A172 (cell line): Measurements from ENCODE around the gene GTF2IRD2. TPM values are rescaled to one million over a fixed set of nuclear protein-coding genes. Genes with fewer than 3 reads are reported as not detected.
A peak's percentile ranks its signal among the peaks of the same experiment; 100 is the strongest.
"Not testable (repeated sequence)": the region's sequence is repeated elsewhere in the genome, so short reads cannot be mapped to it uniquely, and the experiment has no call there.

Experiments
- DNase-seq: peaks from one replicate; pipeline ENCODE4 v3.0.0-alpha.2; 2015; ENCODE audit warnings: low spot score
- total RNA-seq: library from RNA; depleted of rRNA; stranded (reverse); fragments of >200 nt; shearing (Covaris generic); gene quantifications from 2 replicates; pipeline ENCODE4 v1.2.3, GENCODE V29; 2014; rRNA removed

GTF2IRD2 gene
- total RNA-seq, 1 experiment from 2014 or later, result 31.9 TPM

DNA sequence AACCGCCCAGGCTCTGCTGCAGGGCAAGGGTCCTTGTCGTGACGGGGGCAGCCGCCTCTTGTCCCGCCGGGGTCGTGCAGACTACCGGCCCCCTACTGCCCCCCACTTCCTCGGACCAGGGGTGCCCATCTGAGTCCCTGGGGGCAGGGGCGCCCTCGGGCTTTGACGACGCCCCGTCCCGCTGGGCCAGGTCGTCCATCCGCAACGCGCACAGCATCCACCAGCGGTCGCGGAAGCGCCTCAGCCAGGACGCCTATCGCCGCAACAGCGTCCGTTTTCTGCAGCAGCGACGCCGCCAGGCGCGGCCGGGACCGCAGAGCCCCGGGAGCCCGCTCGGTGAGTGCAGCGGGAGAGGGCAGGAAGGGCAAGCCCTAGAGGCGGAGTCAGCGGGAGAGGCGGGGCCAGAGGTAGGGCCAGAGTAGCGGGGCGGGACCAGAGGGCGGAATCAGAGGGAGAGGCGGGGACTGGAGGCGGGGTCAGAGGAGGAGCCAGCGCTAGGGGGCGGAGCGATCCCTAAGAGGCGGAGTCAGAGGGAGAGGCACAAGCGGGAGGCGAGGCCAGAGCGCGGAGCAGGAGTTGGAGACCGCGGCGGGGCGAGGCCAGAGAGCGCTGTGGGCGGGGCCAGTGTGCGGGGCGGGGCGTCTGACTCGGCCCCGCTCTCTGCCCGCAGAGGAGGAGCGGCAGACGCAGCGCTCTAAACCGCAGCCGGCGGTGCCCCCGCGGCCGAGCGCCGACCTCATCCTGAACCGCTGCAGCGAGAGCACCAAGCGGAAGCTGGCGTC, 62.8 kb downstream of the GTF2IRD2 start:
- peak; percentile 80 for DNase-seq

DNA sequence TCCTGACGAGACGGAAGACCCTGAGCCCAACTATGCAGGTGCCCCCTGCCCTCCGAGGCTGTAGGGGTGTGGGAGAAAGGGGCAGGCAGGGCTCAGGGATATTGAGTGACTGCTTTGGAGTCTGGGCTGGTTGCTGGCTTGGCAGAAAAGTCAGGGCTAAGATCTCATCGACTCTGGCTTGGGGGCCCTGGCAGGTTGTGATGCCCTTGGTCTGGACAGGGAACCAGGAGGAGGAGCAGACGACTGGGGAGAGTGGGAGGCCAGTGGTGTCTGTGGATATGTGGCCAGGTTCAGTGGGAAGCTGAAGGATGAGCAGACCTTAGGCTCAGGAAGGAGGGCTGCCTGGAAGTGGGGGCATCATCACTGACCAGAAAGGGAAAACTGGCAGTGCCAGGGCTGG, 67.8 kb downstream of the GTF2IRD2 start:
- DNase-seq, result not testable (repeated sequence)

GRCh38 chr7:74781746-74782145, 69.7 kb downstream of the GTF2IRD2 start:
- not testable (repeated sequence) for DNase-seq

GRCh38 chr7:74779053-74779452, 72.4 kb downstream of the GTF2IRD2 start:
- not testable (repeated sequence) for DNase-seq

- DNase-seq, result not testable (repeated sequence)
Measured at GRCh38 chr7:74775111-74775510, 76.3 kb downstream of the GTF2IRD2 start.

DNA sequence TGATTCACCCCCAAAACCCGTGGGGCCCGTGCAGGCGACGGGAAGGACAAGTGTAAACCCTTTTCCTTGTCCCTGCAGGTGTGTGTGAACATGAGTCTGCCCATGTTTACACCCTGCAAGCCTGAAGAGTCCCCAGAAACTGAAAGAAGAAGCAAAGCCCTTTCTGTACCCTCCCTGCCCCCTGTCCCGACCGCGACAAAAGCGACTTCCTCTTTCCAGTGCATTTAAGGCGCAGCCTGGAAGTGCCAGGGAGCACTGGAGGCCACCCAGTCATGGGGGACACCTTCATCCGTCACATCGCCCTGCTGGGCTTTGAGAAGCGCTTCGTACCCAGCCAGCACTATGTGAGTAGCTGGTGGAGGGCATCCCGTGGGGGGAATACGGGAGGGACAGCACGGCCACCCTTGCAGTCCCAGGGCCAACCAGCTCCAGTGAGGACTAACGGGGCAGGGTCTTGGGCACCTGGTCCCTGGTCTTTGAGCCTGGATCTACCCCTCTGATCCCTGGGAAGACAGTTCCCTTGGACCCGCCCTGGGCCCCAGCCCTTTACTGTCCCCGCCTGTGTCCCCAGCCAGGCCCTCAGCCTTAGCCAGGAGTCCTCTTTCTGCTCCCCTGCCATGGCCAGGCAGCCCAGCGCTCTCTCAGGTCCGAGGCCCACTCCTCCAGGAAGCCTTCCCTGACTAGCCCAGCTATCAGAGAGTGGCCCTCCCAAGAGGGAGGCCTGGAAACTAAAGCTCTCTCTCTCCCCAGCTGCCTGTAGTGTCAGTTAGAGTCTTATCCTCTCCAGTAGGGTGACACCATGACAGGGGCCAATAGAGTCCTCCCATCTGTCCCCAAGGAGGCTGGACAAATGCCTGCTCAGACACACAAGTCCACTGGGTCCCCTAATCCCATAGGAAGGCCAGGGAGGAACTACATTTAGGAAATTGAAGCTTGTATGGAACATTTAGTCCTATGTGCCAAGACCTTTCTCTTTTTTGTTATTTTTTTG, 77.3 kb downstream of the GTF2IRD2 start, which contains the start of gene NCF1:
TSS of gene NCF1 (plus strand) at position 252 of the 991 bp plus-strand sequence. CDS start at position 273, 21 bp downstream.
- not testable (repeated sequence) for DNase-seq

GRCh38 chr7:74772093-74772492, 79.3 kb downstream of the GTF2IRD2 start:
- DNase-seq, result not testable (repeated sequence)

- DNase-seq, result not testable (repeated sequence)
Measured at GRCh38 chr7:74770062-74770461, 81.3 kb downstream of the GTF2IRD2 start.

- DNase-seq, result not testable (repeated sequence)
Measured at GRCh38 chr7:74766991-74767390, 84.4 kb downstream of the GTF2IRD2 start.

DNA sequence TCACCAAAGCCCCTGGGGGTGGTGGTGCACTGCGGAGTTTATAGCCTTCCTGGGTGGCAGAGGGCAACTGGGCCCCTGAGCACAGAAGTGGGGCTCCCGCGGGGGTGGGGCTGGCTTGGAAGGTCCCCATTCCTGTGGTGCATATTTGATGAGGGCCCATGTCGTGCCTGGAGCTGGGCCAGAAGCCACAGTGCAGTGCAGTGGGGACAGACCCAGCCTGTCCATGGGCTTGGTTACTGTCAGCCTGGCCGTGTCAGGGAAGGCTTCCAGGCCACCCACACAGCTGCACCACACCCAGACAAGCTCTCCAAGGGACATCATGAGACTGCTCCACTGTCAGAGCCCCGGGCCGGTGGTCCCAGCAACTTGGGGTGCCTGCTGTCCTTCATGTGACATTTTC, 84.9 kb downstream of the GTF2IRD2 start:
- DNase-seq, result not testable (repeated sequence)

DNA sequence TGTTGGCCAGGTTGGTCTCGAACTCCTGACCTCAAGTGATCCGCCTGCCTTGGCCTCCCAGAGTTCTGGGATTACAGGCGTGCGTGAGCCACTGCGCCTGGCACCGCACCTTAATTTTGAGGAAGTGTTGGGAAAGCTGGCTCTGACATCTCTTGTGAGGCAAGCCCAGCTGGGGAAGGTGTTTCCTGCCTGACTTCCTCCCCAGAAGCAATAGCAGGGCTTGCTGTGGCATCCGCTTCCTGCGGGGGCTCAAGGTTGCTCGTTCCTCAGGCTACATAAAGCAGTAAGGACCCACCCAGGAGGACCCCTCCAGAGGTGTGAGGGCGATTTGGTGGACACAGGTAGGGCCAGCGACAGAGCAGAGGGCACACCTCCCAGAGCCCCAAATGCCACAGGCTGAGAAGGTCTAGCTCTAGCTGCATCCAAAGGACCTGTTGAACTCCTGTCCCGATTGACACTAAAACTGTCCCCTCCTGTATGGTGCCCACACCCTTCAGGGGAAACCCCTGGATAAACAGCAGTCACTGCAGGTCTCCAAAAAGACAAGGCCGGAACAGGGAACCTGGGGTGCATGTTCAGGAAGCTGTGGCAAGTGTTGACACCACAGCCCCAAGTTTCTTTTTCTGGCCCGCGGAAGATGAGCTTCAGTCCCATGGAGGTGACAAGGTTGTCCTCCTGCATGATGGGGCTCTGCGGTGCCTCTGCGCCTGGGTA, 86.0 kb downstream of the GTF2IRD2 start:
- not testable (repeated sequence) for DNase-seq

DNA sequence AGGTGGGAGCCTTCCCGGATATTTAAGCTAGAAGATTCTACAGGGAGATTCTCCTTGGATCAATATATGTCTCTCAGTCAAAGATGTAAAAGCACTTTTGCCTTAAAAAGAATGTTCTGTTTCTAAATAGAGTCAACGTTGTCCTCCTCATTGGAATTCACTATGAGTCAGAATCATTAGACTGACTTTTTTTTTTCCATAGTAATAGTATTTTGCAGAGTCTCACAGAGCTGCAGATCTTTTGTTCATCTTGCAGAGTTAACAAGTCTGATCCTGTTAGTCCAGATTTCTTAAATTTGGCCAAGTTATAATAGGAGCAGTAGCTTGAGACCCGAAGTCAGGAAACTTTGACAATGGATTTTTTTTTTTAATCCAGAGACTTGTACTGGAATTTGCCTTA, 92.4 kb downstream of the GTF2IRD2 start:
- not testable (repeated sequence) for DNase-seq

- not testable (repeated sequence) for DNase-seq
Measured at GRCh38 chr7:74758268-74758667, 93.1 kb downstream of the GTF2IRD2 start.

DNA sequence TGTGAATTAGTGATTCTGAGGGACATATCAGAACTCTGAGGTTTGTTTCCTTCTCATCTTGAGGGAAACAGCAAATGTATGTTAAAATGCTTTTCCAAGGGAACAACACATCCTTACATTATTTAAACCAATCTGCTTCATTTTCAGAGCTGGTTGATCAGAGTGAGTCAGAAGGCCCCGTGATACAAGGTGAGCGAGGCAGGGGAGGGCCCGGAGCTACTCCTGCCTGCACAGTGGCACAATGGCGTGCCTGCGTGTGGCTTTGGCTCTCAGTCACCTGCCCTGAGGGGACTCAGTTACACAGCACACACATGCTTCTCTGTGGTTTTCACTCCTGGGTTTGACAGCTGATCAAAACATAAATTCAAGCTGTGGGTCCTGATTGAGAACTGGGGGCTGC, 94.7 kb downstream of the GTF2IRD2 start:
- DNase-seq, result not testable (repeated sequence)

DNA sequence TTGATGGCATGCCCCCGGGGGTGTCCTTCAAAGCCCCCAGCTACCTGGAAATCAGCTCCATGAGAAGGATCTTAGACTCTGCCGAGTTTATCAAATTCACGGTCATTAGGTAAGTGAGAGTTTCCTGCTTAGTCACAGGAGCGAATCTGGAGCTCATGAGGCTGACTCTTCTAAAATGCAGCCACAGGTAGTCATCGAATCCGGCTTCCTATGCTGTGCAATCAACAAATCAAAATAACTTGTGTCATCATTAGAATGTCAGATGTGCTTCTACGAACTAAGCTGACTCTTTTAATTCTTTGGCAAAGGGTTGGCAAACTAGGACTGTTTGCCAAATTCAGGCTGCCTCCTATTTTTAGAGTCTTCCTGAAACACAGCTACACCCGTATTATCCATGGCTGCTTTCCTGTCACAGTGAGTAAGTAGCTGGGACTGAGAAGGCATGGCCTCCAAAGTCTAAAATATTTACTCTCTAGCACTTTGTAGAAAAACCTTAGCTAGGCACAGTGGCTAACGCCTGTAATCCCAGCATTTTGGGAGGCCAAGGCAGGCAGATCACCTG, 97.4 kb downstream of the GTF2IRD2 start:
- not testable (repeated sequence) for DNase-seq

Other genes starting within 250 kb of the GTF2IRD2 start
- gene GTF2I, start 193.9 kb downstream of the GTF2IRD2 start, total RNA-seq, result 178 and 188 TPM in 2 replicates
- gene NCF1, start 77.6 kb downstream of the GTF2IRD2 start, total RNA-seq, result not detected in 2 replicates
- 10.5 and 12.6 TPM in 2 replicates for gene CASTOR2, start 113.1 kb upstream of the GTF2IRD2 start, total RNA-seq
- gene RCC1L, start 222.2 kb upstream of the GTF2IRD2 start, total RNA-seq, result 121 and 129 TPM in 2 replicates
- 7.9 and 9.7 TPM in 2 replicates for gene GTF2IRD2B, start 241.0 kb upstream of the GTF2IRD2 start, total RNA-seq